ENCODE measurements around the gene MBD5. TPM values are rescaled to one million over a fixed set of nuclear protein-coding genes. Genes with fewer than 3 reads are reported as not detected.

Gene MBD5
- total RNA-seq, 1 experiment from 2014 or later, result 8.5 TPM

- no peaks in the 10 kb centered on the region for H3K27me3 ChIP-seq (ENCODE audit: low read length)
- no peaks in the 10 kb centered on the region for H3K4me1 ChIP-seq (ENCODE audit: insufficient read depth, low read length)
- intact Hi-C loops (cut with micrococcal nuclease), result no loop called here
- no peak overlapping the region for H3K4me2 ChIP-seq (ENCODE audit: low read length)
- no peaks in the 10 kb centered on the region for H3K9me2 ChIP-seq (replicated peaks; ENCODE audit: low read length)
- H3K36me3 ChIP-seq (ENCODE audit: low read depth, low read length), result peaks cover 1% of the 10 kb centered on the region; the same call in 1 of the 2 replicates
- no peaks in the 10 kb centered on the region for H3F3A ChIP-seq (ENCODE audit: low read length, unreplicated experiment)
- no peak overlapping the region for H2AFZ ChIP-seq (ENCODE audit: low read length)
- CTCF ChIA-PET, result no interaction called here
- no peak for DNase-seq
- H3K27ac ChIP-seq (ENCODE audit: low read length), result no peak overlapping the region
- H4K20me1 ChIP-seq (ENCODE audit: low read length), result peaks cover 3% of the 10 kb centered on the region; the same call in 1 of the 2 replicates
- H3K9ac ChIP-seq (ENCODE audit: low read length), result no peak overlapping the region
- H3K4me3 ChIP-seq (ENCODE audit: low read length), result no peak overlapping the region
- H3K9me3 ChIP-seq (ENCODE audit: low read length), result no peaks in the 10 kb centered on the region
- no peak for ATAC-seq
- H3K79me2 ChIP-seq (ENCODE audit: low read length), result peaks cover 59% of the 10 kb centered on the region
- POLR2A ChIA-PET (ENCODE audit: unreplicated experiment), result no interaction called here
- BruUV-seq (replicated peaks), result no TSS peak
- no peak for TF ChIP-seq CTCF (conservative IDR thresholded peaks at IDR 0.05; ENCODE audit: low read depth, low read length)
- no peak for TF ChIP-seq EZH2 (IDR thresholded peaks at IDR 0.05; ENCODE audit: low read length, unreplicated experiment)
- no peak for TF ChIP-seq EZH2phosphoT487 (IDR thresholded peaks at IDR 0.05; ENCODE audit: borderline replicate concordance, low read length)
Measured at GRCh38 chr2:147977679-147978078, 43.2 kb upstream of the MBD5 start.

GRCh38 chr2:147980940-147981528 lies 39.9 kb upstream of the MBD5 start:
- TF ChIP-seq CTCF (conservative IDR thresholded peaks at IDR 0.05; ENCODE audit: low read depth, low read length), result no peak
- no peaks in the 10 kb centered on the region for H3K4me1 ChIP-seq (ENCODE audit: insufficient read depth, low read length)
- POLR2A ChIA-PET (ENCODE audit: unreplicated experiment), result no interaction called here
- no peaks in the 10 kb centered on the region for H3K9me2 ChIP-seq (replicated peaks; ENCODE audit: low read length)
- no peak for DNase-seq
- H3K9ac ChIP-seq (ENCODE audit: low read length), result no peak overlapping the region
- no TSS peak for BruUV-seq (replicated peaks)
- no peaks in the 10 kb centered on the region for H3K36me3 ChIP-seq (ENCODE audit: low read depth, low read length)
- CTCF ChIA-PET, result no interaction called here
- peaks cover 86% of the 10 kb centered on the region for H3K79me2 ChIP-seq (ENCODE audit: low read length)
- H3K9me3 ChIP-seq (ENCODE audit: low read length), result no peaks in the 10 kb centered on the region
- no peak overlapping the region for H2AFZ ChIP-seq (ENCODE audit: low read length)
- H3K4me3 ChIP-seq (ENCODE audit: low read length), result no peak overlapping the region
- intact Hi-C loops (cut with micrococcal nuclease), result no loop called here
- H4K20me1 ChIP-seq (ENCODE audit: low read length), result peaks cover 3% of the 10 kb centered on the region; the same call in 1 of the 2 replicates
- ATAC-seq, result no peak
- H3F3A ChIP-seq (ENCODE audit: low read length, unreplicated experiment), result no peaks in the 10 kb centered on the region
- no peaks in the 10 kb centered on the region for H3K27me3 ChIP-seq (ENCODE audit: low read length)
- H3K4me2 ChIP-seq (ENCODE audit: low read length), result no peak overlapping the region
- H3K27ac ChIP-seq (ENCODE audit: low read length), result no peak overlapping the region

- ATAC-seq, result no peak
- no peak for DNase-seq
- no peak for TF ChIP-seq EZH2phosphoT487 (IDR thresholded peaks at IDR 0.05; ENCODE audit: borderline replicate concordance, low read length)
- TF ChIP-seq EZH2 (IDR thresholded peaks at IDR 0.05; ENCODE audit: low read length, unreplicated experiment), result no peak
- TF ChIP-seq CTCF (conservative IDR thresholded peaks at IDR 0.05; ENCODE audit: low read depth, low read length), result no peak
- Histone ChIP-seq H3K4me1 (ENCODE audit: insufficient read depth, low read length) (no peaks in the 10 kb centered on the region), H3K9me3 (ENCODE audit: low read length) (no peaks in the 10 kb centered on the region), H3K4me2 (ENCODE audit: low read length) (no peak overlapping the region), H3K4me3 (ENCODE audit: low read length) (no peak overlapping the region), H3F3A (ENCODE audit: low read length, unreplicated experiment) (no peaks in the 10 kb centered on the region), H3K9ac (ENCODE audit: low read length) (no peak overlapping the region), H3K27me3 (ENCODE audit: low read length) (no peaks in the 10 kb centered on the region), H3K9me2 (replicated peaks; ENCODE audit: low read length) (no peaks in the 10 kb centered on the region), H3K27ac (ENCODE audit: low read length) (no peak overlapping the region), H3K36me3 (ENCODE audit: low read depth, low read length) (no peaks in the 10 kb centered on the region), H2AFZ (ENCODE audit: low read length) (no peak overlapping the region), H3K79me2 (ENCODE audit: low read length) (peaks cover 74% of the 10 kb centered on the region), H4K20me1 (ENCODE audit: low read length) (peaks cover 17% of the 10 kb centered on the region; the same call in 1 of the 2 replicates)
- intact Hi-C loops (cut with micrococcal nuclease), result no loop called here
- no TSS peak for BruUV-seq (replicated peaks)
- ChIA-PET POLR2A (ENCODE audit: unreplicated experiment) (no interaction called here), CTCF (interaction anchor here (1.3 kb wide), 1 partner anchor 520 kb away, joined by 7 read pairs; no protein-coding TSS in a partner anchor)
Measured at GRCh38 chr2:147989102-147989501, 31.8 kb upstream of the MBD5 start.
